ENCODE data around the gene NFIX.

GRCh38 chr19:13058951-13059660 is 63.8 kb downstream of the NFIX start:
- TF ChIP-seq CTCF (IDR thresholded peaks at IDR 0.05) (no peak), POLR2A (IDR thresholded peaks at IDR 0.05) (no peak)

All from body of pancreas (tissue), 4 donors.